Myocyte (in vitro differentiated cells): ENCODE data around the gene PRKCZ. TPM values are rescaled to one million over a fixed set of nuclear protein-coding genes. Genes with fewer than 3 reads are reported as not detected.
A peak's percentile ranks its signal among the peaks of the same experiment; 100 is the strongest.

Source experiments
- DNase-seq: peaks from one replicate; pipeline ENCODE4 v3.0.0-alpha.2; 2012; ENCODE audit warnings: low read depth
- total RNA-seq: library from RNA; depleted of rRNA; stranded (reverse); fragments of >200 nt; gene quantifications from 2 replicates; pipeline ENCODE4 v1.2.3, GENCODE V29; 2014

The PRKCZ gene
- total RNA-seq, 1 donor from 2014 or later = 0.27 TPM

GRCh38 chr1:2226525-2227345 lies 176.5 kb downstream of the PRKCZ start:
- DNase-seq = no peak

- DNase-seq = peak; percentile 96
These were observed 177.3 kb downstream of the PRKCZ start for GRCh38 chr1:2227346-2228156.

GRCh38 chr1:2228157-2228594 lies 178.0 kb downstream of the PRKCZ start, which contains the start of gene SKI:
Gene SKI, plus strand, starts transcription at chr1:2228319. Its CDS starts 448 bp downstream, at chr1:2228767.
- DNase-seq = no peak

GRCh38 chr1:2228694-2229036 lies 178.5 kb downstream of the PRKCZ start:
- no peak for DNase-seq

DNA sequence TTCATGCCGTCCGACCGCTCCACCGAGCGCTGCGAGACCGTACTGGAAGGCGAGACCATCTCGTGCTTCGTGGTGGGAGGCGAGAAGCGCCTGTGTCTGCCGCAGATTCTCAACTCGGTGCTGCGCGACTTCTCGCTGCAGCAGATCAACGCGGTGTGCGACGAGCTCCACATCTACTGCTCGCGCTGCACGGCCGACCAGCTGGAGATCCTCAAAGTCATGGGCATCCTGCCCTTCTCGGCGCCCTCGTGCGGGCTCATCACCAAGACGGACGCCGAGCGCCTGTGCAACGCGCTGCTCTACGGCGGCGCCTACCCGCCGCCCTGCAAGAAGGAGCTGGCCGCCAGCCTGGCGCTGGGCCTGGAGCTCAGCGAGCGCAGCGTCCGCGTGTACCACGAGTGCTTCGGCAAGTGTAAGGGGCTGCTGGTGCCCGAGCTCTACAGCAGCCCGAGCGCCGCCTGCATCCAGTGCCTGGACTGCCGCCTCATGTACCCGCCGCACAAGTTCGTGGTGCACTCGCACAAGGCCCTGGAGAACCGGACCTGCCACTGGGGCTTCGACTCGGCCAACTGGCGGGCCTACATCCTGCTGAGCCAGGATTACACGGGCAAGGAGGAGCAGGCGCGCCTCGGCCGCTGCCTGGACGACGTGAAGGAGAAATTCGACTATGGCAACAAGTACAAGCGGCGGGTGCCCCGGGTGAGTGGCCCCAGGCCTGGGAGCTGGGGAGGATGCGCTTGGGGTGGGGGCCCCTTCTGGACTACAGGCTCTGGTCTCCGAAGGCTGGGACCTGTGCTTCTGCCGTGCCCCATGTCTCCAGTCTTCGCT lies 179.0 kb downstream of the PRKCZ start:
- peak; percentile 80 for DNase-seq

- peak; percentile 51 for DNase-seq
These were observed 179.9 kb downstream of the PRKCZ start for GRCh38 chr1:2229911-2230731.

GRCh38 chr1:2230781-2231531 lies 180.7 kb downstream of the PRKCZ start:
- DNase-seq = peak; percentile 90

DNA sequence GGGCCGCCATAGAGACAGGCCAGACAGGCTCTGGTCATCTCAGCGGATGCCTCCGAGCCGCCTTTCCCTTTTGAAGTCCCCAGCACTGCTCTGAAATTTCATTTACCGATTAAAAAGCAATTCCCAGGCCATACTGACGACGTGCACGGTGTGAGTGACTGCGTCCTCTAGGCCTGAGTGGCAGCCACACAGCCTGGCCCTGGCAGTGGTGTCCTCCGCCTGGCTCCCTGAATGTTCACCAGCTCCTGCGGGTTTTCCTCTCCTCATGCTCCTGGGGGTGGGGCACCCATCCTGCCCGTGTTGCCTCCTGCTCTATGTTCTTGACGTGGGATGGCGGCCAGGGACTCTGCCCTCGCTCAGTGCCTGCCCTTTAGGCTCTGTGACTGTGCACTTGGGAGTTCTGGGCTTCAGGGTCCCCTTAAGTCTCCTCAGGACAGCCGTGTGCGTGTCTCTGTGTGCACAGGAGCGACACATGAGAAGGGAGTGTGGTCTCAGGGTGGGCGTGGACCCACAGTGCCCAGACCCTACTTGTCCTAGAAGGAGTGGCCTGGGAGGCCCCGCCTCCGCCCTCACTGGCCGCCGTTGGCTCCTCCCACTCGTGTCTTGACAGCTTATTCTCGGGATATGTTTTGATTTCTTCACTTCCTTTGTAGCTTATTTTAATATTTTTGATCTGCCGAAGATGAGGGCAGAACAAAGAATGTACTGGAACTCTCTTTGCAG lies 181.5 kb downstream of the PRKCZ start:
- DNase-seq = peak; percentile 79

- DNase-seq = no peak
These were observed 182.2 kb downstream of the PRKCZ start for GRCh38 chr1:2232255-2232915.

GRCh38 chr1:2232916-2233438 lies 182.8 kb downstream of the PRKCZ start:
- no peak for DNase-seq

DNA sequence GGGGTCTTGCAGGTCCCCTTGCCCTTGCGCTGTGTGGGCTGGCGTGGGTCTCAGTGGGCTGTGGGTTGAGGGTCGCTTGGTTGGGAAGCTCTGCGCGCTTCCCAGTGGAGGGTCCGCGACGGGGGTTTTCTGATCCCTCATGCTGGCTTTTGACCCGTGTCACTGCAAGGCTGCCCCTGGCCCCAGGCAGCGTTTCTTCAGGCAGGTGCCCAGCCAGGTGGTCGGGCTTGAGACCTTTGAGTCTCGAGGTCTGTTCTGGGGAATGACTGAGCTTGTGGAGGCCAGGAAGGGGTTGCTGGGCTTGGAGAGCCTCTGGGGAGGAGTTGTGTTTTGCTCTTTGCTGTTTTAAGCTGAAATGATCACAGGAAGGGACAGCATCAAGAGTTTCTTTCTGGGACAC lies 183.3 kb downstream of the PRKCZ start:
- DNase-seq = no peak

DNA sequence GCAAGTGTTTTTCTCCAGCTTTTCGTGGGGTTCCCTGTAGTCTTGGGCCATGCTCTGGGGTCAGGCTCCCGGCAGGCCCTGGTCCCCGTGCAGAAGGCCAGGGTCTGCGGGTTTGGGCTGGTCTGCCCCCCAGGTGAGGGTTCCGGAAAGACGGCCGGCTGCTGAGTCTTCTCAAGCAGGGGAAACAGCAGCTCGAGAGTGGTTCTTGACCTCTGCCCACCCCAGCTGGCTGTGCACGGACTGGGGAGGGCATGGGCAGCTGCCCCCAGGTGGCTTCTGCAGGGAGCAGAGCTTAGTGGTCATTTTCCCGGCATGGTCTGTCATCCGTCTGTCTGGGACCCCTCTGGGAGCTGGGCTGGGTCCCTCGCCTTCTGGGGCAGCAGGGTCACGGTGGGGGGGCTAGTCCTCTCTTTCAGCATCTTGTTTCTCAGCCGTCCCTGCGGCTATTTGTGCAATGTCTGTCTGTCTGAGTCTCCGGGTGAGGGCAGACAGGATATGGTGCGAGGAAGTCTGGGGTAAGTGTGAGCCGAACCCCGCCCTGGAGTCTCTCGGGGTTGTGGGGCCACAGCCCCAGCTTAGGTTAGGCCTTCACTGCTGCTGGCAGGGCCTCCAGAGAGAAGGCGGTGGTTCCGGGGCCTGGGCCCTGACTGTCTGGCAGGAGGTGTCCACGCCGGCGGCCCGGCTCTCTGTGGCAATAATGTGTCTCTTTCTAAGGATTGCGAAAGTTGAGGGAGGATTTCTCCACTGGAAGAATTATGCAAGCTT lies 184.0 kb downstream of the PRKCZ start:
- peak; percentile 58 for DNase-seq

- no peak for DNase-seq
These were observed 184.5 kb downstream of the PRKCZ start for GRCh38 chr1:2234762-2235113.
